Measurements from ENCODE around the gene TXNDC17.

- TF ChIP-seq CTCF (IDR thresholded peaks at IDR 0.05) (no peak), POLR2A (IDR thresholded peaks at IDR 0.05) (no peak)
These were observed 35.7 kb upstream of the TXNDC17 start for GRCh38 chr17:6605142-6605541.

All from thyroid gland (tissue), 4 donors.